SK-N-SH (cell line): Measurements from ENCODE around the gene TGM6.
A peak's percentile ranks its signal among the peaks of the same experiment; 100 is the strongest.

Experiments used
- CTCF ChIP-seq: fragments of 200-600 bp; sonication (generic); IDR thresholded peaks from 2 replicates; pipeline ENCODE4 v1.6.1; 2017; ENCODE audit warnings: antibody characterized with exemption, mild to moderate bottlenecking, moderate library complexity
- RAD21 ChIP-seq: IDR thresholded peaks from 2 replicates; pipeline ENCODE4 v1.6.1; 2012; ENCODE audit warnings: mild to moderate bottlenecking, low read length
- ZBTB33 ChIP-seq: IDR thresholded peaks from 2 replicates; pipeline ENCODE4 v1.4.0; 2012; ENCODE audit warnings: low read depth, borderline replicate concordance

GRCh38 chr20:2470423-2471193 is 89.9 kb downstream of the TGM6 start, which contains the start of gene SNRPB:
- TF ChIP-seq ZBTB33, result no peak
- no peak for TF ChIP-seq CTCF
- peak; percentile 4; the same call in 1 of the 2 replicates for TF ChIP-seq RAD21
